GM12878 (cell line): ENCODE results near the gene ZNF132. TPM values are rescaled to one million over a fixed set of nuclear protein-coding genes. Genes with fewer than 3 reads are reported as not detected.

Source experiments
- ATAC-seq: fragments of 200-7000 bp; cut with Tn5 transposase; 3 replicates; pipeline ENCODE4 v1.9.1; 2020; ENCODE audit warnings: mild to moderate bottlenecking, moderate library complexity
- BruUV-seq: library from RNA; stranded (reverse); fragments of 400-500 nt; replicated peaks from 2 replicates; lab custom pipeline; 2021; lab: Mats Ljungman, UMichigan
- CTCF ChIA-PET: fragments of 300-600 bp; sonication (Branson Sonifier 250); formaldehyde crosslinking; extraction: SDS; loops from one replicate; lab custom pipeline; 2021; ENCODE audit warnings: inconsistent platforms; lab: Yijun Ruan, JAX
- POLR2A ChIA-PET: fragments of 350-600 bp; formaldehyde crosslinking; extraction: SDS; loops from one replicate; lab custom pipeline; 2021; ENCODE audit warnings: inconsistent platforms; lab: Charles Lee
- RAD21 ChIA-PET: fragments of 300-600 bp; sonication (Branson Sonifier 250); formaldehyde crosslinking; loops from one replicate; lab custom pipeline; 2023; ENCODE audit warnings: antibody characterized with exemption; ENCODE audit not compliant: unreplicated experiment; lab: Charles Lee
- SMC1A ChIA-PET: fragments of 300-600 bp; sonication (Branson Sonifier 250); formaldehyde crosslinking; loops from one replicate; lab custom pipeline; 2023; ENCODE audit not compliant: unreplicated experiment, uncharacterized antibody; lab: Charles Lee
- DNase-seq: peaks from one replicate; pipeline ENCODE4 v3.0.0-alpha.2; 2011; ENCODE audit warnings: low read depth, low spot score
- FAIRE-seq: peaks from 3 replicates; lab custom pipeline; 2011; peaks lifted over from hg19 to GRCh38; lab: Jason Lieb, UNC
- H2AFZ ChIP-seq: 2 replicates; pipeline ENCODE4 v1.6.0; 2011; ENCODE audit warnings: low read depth, low read length, control low read depth; ENCODE audit not compliant: control insufficient read depth
- H3K27ac ChIP-seq: 2 replicates; pipeline ENCODE4 v1.5.1; 2011; ENCODE audit warnings: control low read depth; ENCODE audit not compliant: control insufficient read depth, insufficient read depth
- H3K27me3 ChIP-seq, 2 experiments: replicated peaks in 1 of 2; 2 replicates each; pipeline versions ENCODE4 v1.6.0 to v1.6.1; 2011; ENCODE audit warnings: low read length in 1 of 2; ENCODE audit not compliant: control insufficient read depth in 2 of 2, insufficient read depth in 2 of 2
- H3K36me3 ChIP-seq, 2 experiments: 2 replicates each; pipeline ENCODE4 v1.5.1; 2011; ENCODE audit warnings: low read length in 1 of 2; ENCODE audit not compliant: control insufficient read depth in 2 of 2, insufficient read depth in 2 of 2
- H3K4me1 ChIP-seq: 2 replicates; pipeline ENCODE4 v1.6.1; 2011; ENCODE audit warnings: mild to moderate bottlenecking, low read length, moderate library complexity, mixed read lengths; ENCODE audit not compliant: control insufficient read depth, insufficient read depth
- H3K4me2 ChIP-seq: 2 replicates; pipeline ENCODE4 v1.6.0; 2011; ENCODE audit warnings: control low read depth; ENCODE audit not compliant: control insufficient read depth, insufficient read depth
- H3K4me3 ChIP-seq: fragments of 200-600 bp; sonication (generic); 2 replicates; pipeline ENCODE4 v1.5.1; 2016
- H3K79me2 ChIP-seq: 2 replicates; pipeline ENCODE4 v1.6.0; 2011; ENCODE audit warnings: low read length; ENCODE audit not compliant: control insufficient read depth, insufficient read depth
- H3K9ac ChIP-seq: 2 replicates; pipeline ENCODE4 v1.8.0; 2011; ENCODE audit warnings: low read length, control low read depth, mixed read lengths; ENCODE audit not compliant: control insufficient read depth, insufficient read depth
- H3K9me3 ChIP-seq: replicated peaks from 3 replicates; pipeline ENCODE4 v1.5.1; 2011; ENCODE audit warnings: mild to moderate bottlenecking, low read length; ENCODE audit not compliant: control insufficient read depth, insufficient read depth
- H4K20me1 ChIP-seq: 2 replicates; pipeline ENCODE4 v1.6.0; 2011; ENCODE audit not compliant: control insufficient read depth, insufficient read depth
- GATAD2B ChIP-seq: fragments of 450-650 bp; conservative IDR thresholded peaks from 2 replicates; pipeline ENCODE4 v1.6.1; 2017; ENCODE audit warnings: low read depth, mild to moderate bottlenecking, moderate library complexity
- KLF5 ChIP-seq: fragments of 450-650 bp; IDR thresholded peaks from 2 replicates; pipeline ENCODE4 v1.6.1; 2014; ENCODE audit warnings: mild to moderate bottlenecking; ENCODE audit not compliant: partially characterized antibody
- SREBF2 ChIP-seq: IDR thresholded peaks from 2 replicates; pipeline ENCODE4 v1.6.1; 2012; ENCODE audit warnings: mild to moderate bottlenecking, low read length
- SUPT20H ChIP-seq: IDR thresholded peaks from 2 replicates; pipeline ENCODE4 v1.6.1; 2011; ENCODE audit warnings: low read depth, mild to moderate bottlenecking, low read length, moderate library complexity, borderline replicate concordance; ENCODE audit not compliant: control insufficient read depth
- TCF3 ChIP-seq: IDR thresholded peaks from 2 replicates; pipeline ENCODE4 v1.6.1; 2012; ENCODE audit warnings: low read depth, mild to moderate bottlenecking, low read length, borderline replicate concordance; ENCODE audit not compliant: insufficient read depth
- ZNF24 ChIP-seq: fragments of 450-650 bp; IDR thresholded peaks from 2 replicates; pipeline ENCODE4 v1.6.1; 2017; ENCODE audit warnings: antibody characterized with exemption, mild to moderate bottlenecking
- ZNF622 ChIP-seq: fragments of 450-650 bp; IDR thresholded peaks from 2 replicates; pipeline ENCODE4 v1.6.1; 2017; ENCODE audit warnings: mild to moderate bottlenecking, inconsistent platforms
- WGBS: methylation state at CpG from one replicate; pipeline ENCODE4 v1.1.6; 2016; ENCODE audit warnings: low lambda C conversion rate; ENCODE audit not compliant: insufficient replicate concordance, insufficient coverage; ENCODE audit errors: missing lambda C conversion rate; 5-methylcytosine and 5-hydroxymethylcytosine counted together
- in situ Hi-C: fragments of 300-500 bp; cut with MboI; formaldehyde crosslinking; loops from 9 replicates; pipeline ENCODE4 v1.14.3; 2018; ENCODE audit warnings: mixed read lengths
- intact Hi-C: fragments of 100-400 bp; cut with micrococcal nuclease; formaldehyde crosslinking; loops from one replicate; pipeline ENCODE4 v1.14.2; 2022; ENCODE audit not compliant: unreplicated experiment
- polyA plus RNA-seq, 11 experiments: library from polyadenylated mRNA; depleted of rRNA in 4 of 11; unstranded in 6 of 11; stranded (reverse) in 5 of 11; fragments of >200 nt; fragmentation: Nextera tagmentation in 4 of 11; fragmentation: Illumina TruSeq in 1 of 11; extraction: Ambion mirVana in 4 of 11; extraction: Trizol in 1 of 11; gene quantifications; 1 replicate in 1 of 11; 2 replicates in 10 of 11; pipeline versions ENCODE4 v1.2.1 to v1.2.3, GENCODE V29; 2011 to 2016; ENCODE audit warnings: inconsistent platforms in 2 of 11, missing spikeins in 2 of 11, low read depth in 1 of 11
- total RNA-seq, 4 experiments: library from RNA; depleted of rRNA in 3 of 4; stranded (reverse); fragments of >200 nt in 3 of 4; fragmentation: Illumina TruSeq in 1 of 4; extraction: Trizol in 1 of 4; gene quantifications; 2 replicates each; pipeline versions ENCODE4 v1.2.1 to v1.2.3, GENCODE V29; 2013 to 2021
- TF ChIP-seq, protein P1 (sequence below): IDR thresholded peaks from 2 replicates; pipeline ENCODE4 v1.6.1; 2011; ENCODE audit warnings: borderline replicate concordance, low read depth, mild to moderate bottlenecking, moderate library complexity, mixed read lengths, low read length; ENCODE audit not compliant: insufficient read depth; ENCODE audit errors: extremely low read length
- TF ChIP-seq, protein P2 (sequence below): fragments of 150-350 bp; IDR thresholded peaks from 2 replicates; pipeline ENCODE4 v1.6.1; 2014; ENCODE audit warnings: mild to moderate bottlenecking, low read depth, low read length

Gene ZNF132
- total and polyA plus RNA-seq, 10 of the 15 experiments (the other 5 are each of a cell fraction or from before 2014, with no cell fraction given) = 0.56 to 4.0 (median 2.3) TPM

DNA sequence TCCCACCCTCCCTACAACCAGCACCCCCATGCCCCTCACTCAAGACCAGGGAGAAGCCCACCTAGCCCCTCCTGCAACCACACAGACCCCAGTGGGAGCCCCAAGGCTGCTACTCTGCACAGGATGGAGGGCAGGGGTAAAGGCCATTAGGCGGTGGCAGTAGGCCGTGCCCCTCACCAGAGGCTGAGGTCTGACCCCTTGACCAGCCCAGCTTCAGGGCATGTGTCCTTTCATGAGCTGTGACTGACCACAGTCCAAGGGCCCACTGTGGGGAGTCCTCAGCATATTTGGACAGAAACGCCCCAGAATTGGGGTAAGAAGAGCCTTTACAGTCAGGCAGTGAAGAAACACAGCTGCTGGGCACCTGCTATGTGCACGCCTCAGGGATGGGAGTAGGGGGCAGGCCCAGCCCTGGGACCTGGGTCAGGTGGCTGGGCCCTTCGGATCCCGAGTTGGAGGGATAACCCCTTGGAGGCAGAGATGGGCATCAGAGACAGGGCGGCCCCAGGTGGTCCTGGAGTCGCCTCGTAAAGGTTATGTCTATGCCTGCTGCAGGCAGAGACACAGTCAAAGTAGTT is 54.6 kb downstream of the ZNF132 start:
- SMC1A ChIA-PET = interaction anchor here (1.5 kb wide), 1 partner anchor 21 kb away, joined by 3 read pairs; no protein-coding TSS in a partner anchor
- H3K4me3 ChIP-seq = peak overlapping the region; percentile 79
- CTCF ChIA-PET = interaction anchor here (1.5 kb wide), 1 partner anchor 135 kb away, joined by 5 read pairs; the partner anchor contains the start of gene ZBTB45

DNA sequence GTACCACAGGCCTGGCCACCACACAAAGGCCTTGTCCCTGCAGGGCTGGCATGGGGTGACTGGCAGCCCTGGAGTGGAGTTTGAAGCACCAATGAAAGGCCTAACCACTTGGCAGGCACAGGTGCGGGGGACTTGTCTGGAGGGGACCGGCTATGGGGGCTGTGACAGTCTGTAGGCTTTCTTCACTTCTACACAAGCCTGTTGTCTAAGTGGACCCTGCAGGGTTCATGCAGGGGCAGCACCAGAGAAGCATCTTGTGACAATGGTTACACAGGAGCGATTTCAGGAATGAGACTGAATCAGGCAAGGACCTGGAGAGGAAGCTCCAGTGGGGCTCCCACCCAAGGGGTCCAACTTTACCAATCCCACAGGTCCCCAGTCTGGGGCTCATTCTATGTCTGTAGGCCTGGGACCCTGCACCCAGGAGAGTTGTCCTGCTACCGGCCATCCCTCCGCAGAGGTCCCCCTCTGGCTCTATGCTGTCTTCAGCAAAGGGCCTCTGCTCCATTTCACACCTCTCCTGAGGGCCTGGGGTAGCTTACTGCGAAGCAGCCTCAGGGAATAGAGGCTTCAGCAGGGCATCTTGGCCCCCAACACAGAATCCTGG is 56.9 kb downstream of the ZNF132 start:
- in situ Hi-C loops (no loop called here), intact Hi-C loops (no loop called here)
- CTCF ChIA-PET = interaction anchor here (0.6 kb wide), 1 partner anchor 79 kb away, joined by 3 read pairs; no protein-coding TSS in a partner anchor

More for the DNA sequence above, 54.6 kb downstream of the ZNF132 start:
- no peak for ATAC-seq
- BruUV-seq = no TSS peak
- intact Hi-C loops (no loop called here), in situ Hi-C loops (no loop called here)
- peaks cover 15% of the 10 kb centered on the region for H3K4me1 ChIP-seq
- peaks cover 39% of the 10 kb centered on the region for H3K79me2 ChIP-seq
- ChIA-PET POLR2A (interaction anchor here (0.6 to 1.5 kb wide), 4 partner anchors 9 to 489 kb away, joined by 3 to 4 read pairs (median 4); no protein-coding TSS in a partner anchor), RAD21 (interaction anchor here (1.0 kb wide), 1 partner anchor 23 kb away, joined by 3 read pairs; no protein-coding TSS in a partner anchor)
- WGBS = 38% methylated on average over 9 of the region's 9 CpGs
- no peak for DNase-seq
- no peak for FAIRE-seq
- no peak overlapping the region; the same call in 1 of the 2 replicates for H2AFZ ChIP-seq
- H3K4me2 ChIP-seq = peak overlapping the region; percentile 85
- H3K27me3 ChIP-seq = no peaks in the 10 kb centered on the region
- no peaks in the 10 kb centered on the region for H3K9me3 ChIP-seq
- peak overlapping the region; percentile 97 for H3K27ac ChIP-seq
- H3K9ac ChIP-seq = peak overlapping the region; percentile 96
- H4K20me1 ChIP-seq = no peaks in the 10 kb centered on the region
- H3K36me3 ChIP-seq = peaks cover 0 to 8% of the 10 kb centered on the region in 2 experiments; a peak in 2 of 4 replicates
- TF ChIP-seq KLF5 (no peak), TCF3 (0 out of 2 replicates have a peak, but pooled peaks have one; percentile 30)

More for the DNA sequence above, 56.9 kb downstream of the ZNF132 start:
- ChIA-PET SMC1A (no interaction called here), POLR2A (interaction anchor here (0.6 to 2.1 kb wide), 3 partner anchors 8 to 105 kb away, joined by 3 to 13 read pairs (median 3); partner anchors contain the start of gene ZNF497), RAD21 (interaction anchor here (2.1 kb wide), 1 partner anchor 20 kb away, joined by 11 read pairs; the partner anchor contains the start of gene ZNF497)
- no peaks in the 10 kb centered on the region; a peak in 1 of 4 replicates for H3K36me3 ChIP-seq
- H3K27ac ChIP-seq = no peak overlapping the region
- H3K27me3 ChIP-seq = no peaks in the 10 kb centered on the region
- H2AFZ ChIP-seq = no peak overlapping the region
- no TSS peak for BruUV-seq
- no peak overlapping the region for H3K4me2 ChIP-seq
- 96% methylated on average over 6 of the region's 6 CpGs for WGBS
- peaks cover 24% of the 10 kb centered on the region for H3K4me1 ChIP-seq
- TF ChIP-seq, protein P1, sequence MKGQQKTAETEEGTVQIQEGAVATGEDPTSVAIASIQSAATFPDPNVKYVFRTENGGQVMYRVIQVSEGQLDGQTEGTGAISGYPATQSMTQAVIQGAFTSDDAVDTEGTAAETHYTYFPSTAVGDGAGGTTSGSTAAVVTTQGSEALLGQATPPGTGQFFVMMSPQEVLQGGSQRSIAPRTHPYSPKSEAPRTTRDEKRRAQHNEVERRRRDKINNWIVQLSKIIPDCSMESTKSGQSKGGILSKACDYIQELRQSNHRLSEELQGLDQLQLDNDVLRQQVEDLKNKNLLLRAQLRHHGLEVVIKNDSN = no peak
- TF ChIP-seq ZNF622 (no peak), SREBF2 (no peak), GATAD2B (no peak), SUPT20H (no peak), ZNF24 (no peak)
- TF ChIP-seq, protein P2, sequence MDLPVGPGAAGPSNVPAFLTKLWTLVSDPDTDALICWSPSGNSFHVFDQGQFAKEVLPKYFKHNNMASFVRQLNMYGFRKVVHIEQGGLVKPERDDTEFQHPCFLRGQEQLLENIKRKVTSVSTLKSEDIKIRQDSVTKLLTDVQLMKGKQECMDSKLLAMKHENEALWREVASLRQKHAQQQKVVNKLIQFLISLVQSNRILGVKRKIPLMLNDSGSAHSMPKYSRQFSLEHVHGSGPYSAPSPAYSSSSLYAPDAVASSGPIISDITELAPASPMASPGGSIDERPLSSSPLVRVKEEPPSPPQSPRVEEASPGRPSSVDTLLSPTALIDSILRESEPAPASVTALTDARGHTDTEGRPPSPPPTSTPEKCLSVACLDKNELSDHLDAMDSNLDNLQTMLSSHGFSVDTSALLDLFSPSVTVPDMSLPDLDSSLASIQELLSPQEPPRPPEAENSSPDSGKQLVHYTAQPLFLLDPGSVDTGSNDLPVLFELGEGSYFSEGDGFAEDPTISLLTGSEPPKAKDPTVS = no peak
- peaks cover 24% of the 10 kb centered on the region for H3K79me2 ChIP-seq
- no peaks in the 10 kb centered on the region for H4K20me1 ChIP-seq
- no peak overlapping the region for H3K4me3 ChIP-seq
- DNase-seq (no peak), FAIRE-seq (no peak), ATAC-seq (no peak)
- no peak overlapping the region; the same call in 1 of the 2 replicates for H3K9ac ChIP-seq
- H3K9me3 ChIP-seq = no peaks in the 10 kb centered on the region
